Hepatocyte (in vitro differentiated cells): Measurements from ENCODE around the gene PCBP3. TPM values are rescaled to one million over a fixed set of nuclear protein-coding genes. Genes with fewer than 3 reads are reported as not detected.

Experiments
- DNase-seq: peaks from one replicate; pipeline ENCODE4 v3.0.0-alpha.2; 2016; ENCODE audit warnings: low spot score
- H2AFZ ChIP-seq: fragments of 200-600 bp; sonication (generic); 2 replicates; pipeline ENCODE4 v1.6.0; 2016; ENCODE audit warnings: antibody characterized with exemption, mild to moderate bottlenecking
- H3K27ac ChIP-seq: fragments of 200-600 bp; sonication (generic); 2 replicates; pipeline ENCODE4 v1.5.1; 2016; ENCODE audit warnings: mild to moderate bottlenecking
- H3K27me3 ChIP-seq: fragments of 200-600 bp; sonication (generic); 2 replicates; pipeline ENCODE4 v1.6.1; 2016
- H3K36me3 ChIP-seq: fragments of 200-600 bp; sonication (generic); replicated peaks from 2 replicates; pipeline ENCODE4 v1.5.1; 2016; ENCODE audit warnings: low read depth; ENCODE audit not compliant: insufficient read depth
- H3K4me1 ChIP-seq: fragments of 200-600 bp; sonication (generic); 2 replicates; pipeline ENCODE4 v1.5.1; 2016; ENCODE audit warnings: mild to moderate bottlenecking, moderate library complexity; ENCODE audit not compliant: insufficient read depth
- H3K4me2 ChIP-seq: fragments of 200-600 bp; sonication (generic); 2 replicates; pipeline ENCODE4 v1.6.0; 2016
- H3K4me3 ChIP-seq: fragments of 200-600 bp; sonication (generic); 2 replicates; pipeline ENCODE4 v1.5.1; 2016; ENCODE audit warnings: mild to moderate bottlenecking
- H3K79me2 ChIP-seq: fragments of 200-600 bp; sonication (generic); 2 replicates; pipeline ENCODE4 v1.6.0; 2017; ENCODE audit warnings: mild to moderate bottlenecking
- H3K9me2 ChIP-seq: fragments of 200-600 bp; sonication (generic); replicated peaks from 2 replicates; pipeline ENCODE4 v1.6.0; 2017; ENCODE audit warnings: mild to moderate bottlenecking; ENCODE audit not compliant: insufficient read depth
- H3K9me3 ChIP-seq: fragments of 200-600 bp; sonication (generic); 2 replicates; pipeline ENCODE4 v1.5.1; 2016; ENCODE audit warnings: low read depth, mild to moderate bottlenecking
- H4K20me1 ChIP-seq: fragments of 200-600 bp; sonication (generic); 2 replicates; pipeline ENCODE4 v1.6.0; 2016; ENCODE audit warnings: mild to moderate bottlenecking; ENCODE audit not compliant: insufficient read depth, poor library complexity, severe bottlenecking
- CTCF ChIP-seq: fragments of 200-600 bp; sonication (generic); IDR thresholded peaks from 2 replicates; pipeline ENCODE4 v1.5.1; 2016; ENCODE audit warnings: antibody characterized with exemption, mild to moderate bottlenecking; ENCODE audit not compliant: poor library complexity
- EZH2 ChIP-seq: fragments of 200-600 bp; sonication (generic); IDR thresholded peaks from 2 replicates; pipeline ENCODE4 v1.6.1; 2016; ENCODE audit warnings: antibody characterized with exemption, mild to moderate bottlenecking, borderline replicate concordance
- EZH2phosphoT487 ChIP-seq: fragments of 200-600 bp; sonication (generic); IDR thresholded peaks from one replicate; pipeline ENCODE4 v1.6.1; 2018; ENCODE audit warnings: antibody characterized with exemption, mild to moderate bottlenecking, low read depth, moderate library complexity; ENCODE audit not compliant: unreplicated experiment, severe bottlenecking
- WGBS: methylation state at CpG from one replicate; pipeline ENCODE4 v1.1.6; 2016; ENCODE audit warnings: low lambda C conversion rate; ENCODE audit errors: missing lambda C conversion rate; 5-methylcytosine and 5-hydroxymethylcytosine counted together
- polyA plus RNA-seq: library from polyadenylated mRNA; unstranded; fragments of >200 nt; fragmentation: Nextera tagmentation; extraction: Ambion mirVana; gene quantifications from 2 replicates; pipeline ENCODE4 v1.2.1, GENCODE V29; 2016
- total RNA-seq: library from RNA; depleted of rRNA; stranded (reverse); fragments of >200 nt; gene quantifications from 2 replicates; pipeline ENCODE4 v1.2.3, GENCODE V29; 2014

Gene PCBP3
- total and polyA plus RNA-seq, 2 experiments from 2014 or later, result 3.1 to 8.8 TPM

- Histone ChIP-seq H2AFZ (no peak overlapping the region), H3K9me2 (no peaks in the 10 kb centered on the region), H3K27me3 (no peaks in the 10 kb centered on the region)
Observed at GRCh38 chr21:45927851-45928850, 284.6 kb downstream of the PCBP3 start.

GRCh38 chr21:45929449-45929848 lies 285.9 kb downstream of the PCBP3 start:
- TF ChIP-seq EZH2, result no peak
- no peak for TF ChIP-seq CTCF
- no peak for TF ChIP-seq EZH2phosphoT487
- Histone ChIP-seq H3K27me3 (no peaks in the 10 kb centered on the region), H3K79me2 (no peaks in the 10 kb centered on the region), H2AFZ (no peak overlapping the region), H3K9me2 (no peaks in the 10 kb centered on the region), H4K20me1 (no peaks in the 10 kb centered on the region), H3K9me3 (no peaks in the 10 kb centered on the region), H3K36me3 (no peaks in the 10 kb centered on the region), H3K4me2 (no peak overlapping the region), H3K4me1 (no peaks in the 10 kb centered on the region), H3K27ac (no peak overlapping the region), H3K4me3 (no peak overlapping the region)
- WGBS, result 94% methylated on average over 11 of the region's 11 CpGs
- DNase-seq, result no peak

More at GRCh38 chr21:45927851-45928850, 284.6 kb downstream of the PCBP3 start:
- H3K4me2 ChIP-seq, result no peak overlapping the region
- no peaks in the 10 kb centered on the region for H3K4me1 ChIP-seq
- TF ChIP-seq EZH2phosphoT487 (no peak), EZH2 (no peak), CTCF (no peak)
- no peaks in the 10 kb centered on the region for H3K36me3 ChIP-seq
- no peaks in the 10 kb centered on the region for H4K20me1 ChIP-seq
- no peak overlapping the region for H3K4me3 ChIP-seq
- H3K79me2 ChIP-seq, result no peaks in the 10 kb centered on the region
- H3K27ac ChIP-seq, result no peak overlapping the region
- no peaks in the 10 kb centered on the region for H3K9me3 ChIP-seq
- no peak for DNase-seq
- 94% methylated on average over 34 of the region's 34 CpGs for WGBS

GRCh38 chr21:45930231-45930760 lies 286.8 kb downstream of the PCBP3 start:
- no peaks in the 10 kb centered on the region for H4K20me1 ChIP-seq
- no peaks in the 10 kb centered on the region for H3K27me3 ChIP-seq
- no peaks in the 10 kb centered on the region for H3K9me3 ChIP-seq
- no peak overlapping the region for H3K4me2 ChIP-seq
- no peaks in the 10 kb centered on the region for H3K9me2 ChIP-seq
- no peaks in the 10 kb centered on the region for H3K36me3 ChIP-seq
- no peak overlapping the region for H2AFZ ChIP-seq
- 95% methylated on average over 15 of the region's 16 CpGs for WGBS
- H3K4me3 ChIP-seq, result no peak overlapping the region
- DNase-seq, result no peak
- TF ChIP-seq EZH2phosphoT487, result no peak
- no peak for TF ChIP-seq CTCF
- no peak for TF ChIP-seq EZH2
- H3K27ac ChIP-seq, result no peak overlapping the region
- H3K79me2 ChIP-seq, result no peaks in the 10 kb centered on the region
- H3K4me1 ChIP-seq, result no peaks in the 10 kb centered on the region
